GM18505 (cell line): Measurements from ENCODE around the gene TTLL5.
A peak's percentile ranks its signal among the peaks of the same experiment; 100 is the strongest.

ENCODE experiments used
- ATAC-seq: cut with Tn5 transposase; IDR thresholded peaks from one replicate; pipeline ENCODE4 v1.9.1; 2021; ENCODE audit not compliant: unreplicated experiment
- POLR2A ChIP-seq: IDR thresholded peaks from 4 replicates; pipeline ENCODE4 v1.6.1; 2011; ENCODE audit warnings: borderline replicate concordance; ENCODE audit not compliant: insufficient read depth, insufficient read length; ENCODE audit errors: extremely low read depth

The TTLL5 gene

DNA sequence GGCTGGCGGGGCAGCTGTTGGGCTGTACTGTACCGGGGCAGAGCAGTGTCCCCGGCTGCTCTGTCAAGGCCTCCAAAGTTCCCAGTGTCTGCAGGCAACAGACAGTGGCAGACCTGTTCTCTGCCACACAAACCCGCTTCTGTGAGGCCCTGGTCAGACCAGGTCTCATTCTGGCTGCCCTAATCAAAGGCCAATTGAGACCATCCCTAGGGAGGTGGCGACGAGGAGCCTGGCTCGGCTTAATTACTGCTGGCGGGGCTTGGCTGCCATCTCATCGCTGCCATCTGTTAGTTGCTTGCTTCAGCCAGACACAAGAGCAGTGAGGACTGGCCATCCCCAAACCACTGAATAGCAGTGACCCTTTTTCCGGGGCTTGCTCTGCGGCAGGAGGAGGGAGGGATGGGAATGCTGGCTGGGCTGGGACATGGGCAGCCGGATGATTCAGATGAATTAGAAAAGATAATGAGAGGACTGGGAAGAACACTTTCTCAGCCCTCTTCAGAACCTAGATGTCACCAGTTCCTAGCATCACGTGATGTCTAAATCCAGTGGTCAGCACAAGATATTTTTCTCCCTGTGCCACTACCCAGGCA lies 24.9 kb upstream of the TTLL5 start:
- TF ChIP-seq POLR2A, result no peak

DNA sequence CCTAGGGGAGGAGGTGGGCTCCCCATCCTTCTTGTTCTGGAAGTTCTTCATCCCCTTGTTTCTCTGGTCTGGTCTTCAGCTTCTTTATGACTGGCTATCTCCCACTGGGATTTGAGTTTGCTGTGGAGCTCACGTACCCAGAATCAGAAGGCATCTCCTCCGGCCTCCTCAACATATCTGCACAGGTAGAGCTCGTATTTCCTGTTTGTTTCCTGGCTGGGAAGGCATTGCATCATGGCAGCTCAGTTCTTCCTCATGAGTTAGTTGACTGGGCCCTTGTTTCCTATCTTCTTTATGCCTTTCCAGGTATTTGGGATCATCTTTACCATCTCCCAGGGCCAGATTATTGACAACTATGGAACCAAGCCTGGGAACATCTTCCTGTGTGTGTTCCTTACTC lies 20.2 kb upstream of the TTLL5 start:
- ATAC-seq, result no peak
- TF ChIP-seq POLR2A, result no peak

More for the DNA sequence above, 24.9 kb upstream of the TTLL5 start:
- ATAC-seq, result no peak

DNA sequence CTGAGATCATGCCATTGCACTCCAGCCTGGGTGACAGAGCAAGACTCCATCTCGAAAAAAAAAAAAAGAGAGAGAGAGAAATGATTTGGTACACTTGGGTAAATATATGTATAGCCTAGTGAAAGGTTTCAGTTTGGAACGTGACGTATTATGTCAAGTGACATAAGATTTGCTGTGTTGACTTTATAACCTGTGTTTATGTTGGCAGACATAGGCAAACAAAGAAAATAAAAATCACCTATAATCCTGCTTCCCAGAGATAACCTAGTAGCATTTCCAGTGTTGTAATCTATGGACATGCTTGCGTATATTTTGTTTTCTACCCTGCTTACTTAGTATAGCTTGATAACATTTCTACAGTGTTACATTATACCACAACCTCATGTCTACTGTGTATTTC lies 17.1 kb upstream of the TTLL5 start:
- TF ChIP-seq POLR2A, result no peak
- ATAC-seq, result no peak

DNA sequence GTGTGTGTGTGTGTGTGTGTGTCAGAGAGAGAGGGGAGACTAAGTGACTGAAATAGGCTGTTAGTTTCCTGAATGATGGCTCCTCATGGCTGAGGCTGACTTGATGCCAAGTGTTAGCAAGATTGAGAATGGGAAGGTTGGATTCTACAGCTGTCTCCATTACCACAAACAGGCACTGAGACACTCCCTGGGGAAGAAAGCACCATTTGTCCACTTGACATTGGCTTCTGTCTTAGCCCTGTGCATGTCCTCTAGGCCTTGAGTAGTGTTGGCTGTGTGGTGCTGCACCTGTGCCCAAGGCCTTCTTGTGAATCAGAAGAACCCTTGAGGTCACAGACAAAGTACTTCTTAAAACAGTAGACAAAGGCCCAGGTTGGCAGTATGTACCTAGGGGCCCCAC lies 16.0 kb upstream of the TTLL5 start:
- no peak for TF ChIP-seq POLR2A
- ATAC-seq, result no peak

DNA sequence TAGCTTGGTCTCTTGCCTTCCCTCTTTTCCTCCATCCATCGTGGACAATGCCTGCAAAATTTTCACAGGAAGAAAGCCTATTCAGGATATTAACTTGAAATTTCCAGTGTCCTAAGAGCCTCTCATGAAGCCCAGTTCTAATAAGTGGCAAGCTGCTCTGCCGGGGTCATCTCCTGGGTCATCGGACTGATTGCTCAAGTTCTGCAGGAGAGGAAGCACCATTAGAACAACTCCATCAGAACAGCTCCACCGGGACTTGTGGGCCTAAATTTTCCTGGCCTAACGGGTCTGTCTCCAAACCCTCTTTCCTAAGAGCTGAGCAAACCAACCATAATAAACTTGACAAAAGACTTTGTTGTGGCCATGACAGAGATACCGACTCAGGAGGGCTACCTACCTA lies 14.3 kb upstream of the TTLL5 start:
- TF ChIP-seq POLR2A, result no peak
- no peak for ATAC-seq

DNA sequence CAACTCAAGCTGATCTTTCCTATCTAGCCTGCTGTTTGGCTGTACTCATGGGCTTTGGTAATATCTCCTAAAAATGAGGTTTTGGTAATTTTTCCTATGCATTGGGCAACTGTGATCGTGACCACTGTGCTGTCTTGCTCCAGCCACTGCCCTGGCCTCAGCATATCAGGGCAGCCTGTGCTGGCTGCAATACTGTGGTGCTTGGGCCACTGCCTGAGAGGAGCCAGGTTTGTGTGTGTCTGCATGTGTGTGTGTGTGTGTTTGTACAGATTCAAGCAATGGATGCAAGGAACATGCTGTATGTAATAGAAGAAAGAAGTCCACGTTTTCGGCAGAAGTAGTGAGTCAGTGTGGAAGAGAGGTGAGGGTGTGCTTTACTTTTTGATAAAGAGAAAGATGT lies 13.4 kb upstream of the TTLL5 start:
- no peak for ATAC-seq

DNA sequence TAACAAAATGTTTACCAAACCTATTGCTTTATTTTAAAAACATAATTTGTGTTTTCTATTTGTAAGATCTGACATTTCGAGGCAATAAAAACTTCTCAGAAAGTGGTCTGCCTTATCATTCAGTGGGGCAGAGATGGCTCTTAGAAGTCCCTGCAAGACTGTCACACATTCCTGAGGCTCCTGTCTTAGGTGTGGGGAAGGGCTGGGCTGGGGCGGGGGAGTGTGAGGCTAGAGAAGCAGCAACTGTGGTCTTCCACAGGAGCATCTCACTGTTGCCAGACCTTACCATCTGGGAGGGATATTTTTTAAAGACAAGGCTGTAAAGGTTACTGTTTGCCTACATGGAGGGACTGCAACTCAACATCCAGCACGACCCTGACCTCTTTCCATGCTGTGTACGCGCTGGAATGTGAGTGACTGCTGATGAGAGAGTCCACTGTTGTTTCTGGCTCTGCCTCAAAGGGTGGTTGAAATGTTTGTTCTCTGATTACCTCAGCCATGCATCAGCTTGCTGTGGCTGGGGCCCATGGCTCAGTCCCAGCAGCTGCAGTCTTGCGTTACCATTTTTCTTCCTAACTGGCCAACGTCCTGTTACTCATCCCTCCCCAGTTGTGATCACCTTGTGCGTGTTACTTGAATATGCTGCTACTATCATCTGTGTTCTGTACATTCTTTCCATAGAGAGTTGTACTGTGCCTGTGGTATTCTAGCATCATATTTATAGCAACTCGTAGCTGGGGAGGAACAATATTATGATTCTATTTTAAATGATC lies 12.8 kb upstream of the TTLL5 start:
- no peak for TF ChIP-seq POLR2A
- ATAC-seq, result no peak

More for the DNA sequence above, 13.4 kb upstream of the TTLL5 start:
- no peak for TF ChIP-seq POLR2A

DNA sequence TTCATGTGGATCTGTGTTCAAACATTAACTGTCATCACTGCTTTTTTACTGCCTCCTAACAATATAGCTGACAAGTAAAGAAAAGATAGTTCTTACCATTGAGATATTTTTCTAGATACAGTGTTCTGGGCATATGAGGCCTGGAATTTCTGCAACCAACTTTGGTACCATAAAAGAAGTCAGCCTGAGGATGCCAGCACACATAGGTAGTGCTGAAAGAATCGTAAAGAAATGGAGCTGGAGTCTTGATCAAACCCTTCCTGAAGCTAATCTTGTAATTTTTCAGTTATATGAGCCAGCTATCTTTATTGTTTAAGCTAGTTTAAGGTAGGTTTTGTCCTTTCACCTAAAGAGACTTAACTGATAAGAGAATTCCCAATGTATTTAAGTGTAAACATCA lies 11.7 kb upstream of the TTLL5 start:
- no peak for ATAC-seq

DNA sequence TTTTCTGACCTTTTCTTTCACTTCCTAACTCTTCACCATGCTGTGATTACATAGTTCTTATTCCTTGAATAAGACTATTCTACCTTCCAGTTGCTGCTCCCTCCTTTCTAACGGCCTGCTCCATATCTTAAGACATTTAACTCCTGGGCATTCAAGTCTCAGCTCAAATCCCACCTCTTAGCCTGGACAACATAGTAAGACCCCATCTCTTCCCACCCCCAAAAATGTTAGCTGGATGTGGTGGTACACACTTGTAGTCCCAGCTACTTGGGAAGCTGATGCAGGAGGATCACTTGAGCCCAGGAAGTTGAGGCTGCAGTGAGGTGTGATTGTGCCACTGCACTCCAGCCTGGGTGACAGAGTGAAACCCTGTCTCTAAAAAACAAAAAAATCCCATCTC lies 11.3 kb upstream of the TTLL5 start:
- no peak for TF ChIP-seq POLR2A
- ATAC-seq, result no peak

More for the DNA sequence above, 11.7 kb upstream of the TTLL5 start:
- TF ChIP-seq POLR2A, result no peak

DNA sequence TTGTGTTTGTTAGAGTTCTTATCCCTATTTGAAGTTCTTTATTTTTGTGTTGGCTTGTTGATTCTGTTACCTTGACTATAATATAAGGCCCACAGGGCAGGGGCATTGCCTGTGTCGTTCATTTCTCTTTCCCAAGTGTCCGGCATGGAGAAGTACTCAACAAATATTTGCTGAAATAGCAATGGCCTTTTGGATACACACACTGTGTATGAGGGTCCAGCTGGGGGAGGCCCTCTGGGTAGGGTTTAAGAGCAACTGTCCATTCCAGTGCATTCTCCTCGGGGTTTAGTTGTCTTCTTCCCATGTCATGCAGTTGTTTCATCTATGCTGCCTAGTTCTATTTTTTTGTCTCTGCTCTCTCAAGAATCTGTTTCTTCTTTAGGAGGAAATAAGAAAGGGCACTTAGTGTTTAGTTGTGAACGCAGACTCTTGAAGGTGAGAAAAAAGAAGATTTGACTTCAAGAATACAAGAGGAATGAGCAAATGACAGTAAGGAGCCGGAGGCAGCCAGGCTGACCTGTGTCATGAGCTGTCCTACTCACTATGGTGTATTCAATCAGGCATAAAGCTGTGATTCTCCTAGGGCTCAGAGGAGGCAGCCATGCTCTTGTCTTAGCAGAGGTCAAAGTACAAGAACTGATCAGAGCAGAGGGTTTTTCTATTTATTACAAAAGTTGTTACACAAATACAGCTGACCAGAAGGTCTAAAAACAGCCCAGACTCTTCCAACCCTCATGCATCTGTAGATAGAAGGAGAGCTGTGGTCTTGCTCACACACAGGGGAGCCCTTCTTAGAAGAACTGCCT lies 10.6 kb upstream of the TTLL5 start:
- no peak for ATAC-seq
- no peak for TF ChIP-seq POLR2A

DNA sequence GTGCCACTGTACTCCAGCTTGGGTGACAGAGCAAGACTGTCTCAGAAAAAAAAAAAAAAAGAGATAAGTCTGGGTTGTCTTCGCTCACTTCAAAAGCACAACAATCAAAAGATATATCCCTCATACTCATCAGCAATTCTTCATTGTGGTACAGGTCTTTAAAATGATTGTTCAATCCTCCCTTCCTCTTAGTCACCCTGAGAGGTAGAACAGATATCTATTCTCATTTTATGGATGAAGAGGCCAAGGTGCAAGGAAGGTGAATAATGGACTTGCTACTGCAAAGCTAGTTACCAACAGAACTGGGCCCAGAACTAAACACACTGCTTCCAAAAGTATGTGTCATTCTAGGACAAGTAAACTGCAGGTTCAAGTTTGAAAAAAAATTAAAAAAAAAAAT lies 7.5 kb upstream of the TTLL5 start:
- ATAC-seq, result no peak
- TF ChIP-seq POLR2A, result no peak

DNA sequence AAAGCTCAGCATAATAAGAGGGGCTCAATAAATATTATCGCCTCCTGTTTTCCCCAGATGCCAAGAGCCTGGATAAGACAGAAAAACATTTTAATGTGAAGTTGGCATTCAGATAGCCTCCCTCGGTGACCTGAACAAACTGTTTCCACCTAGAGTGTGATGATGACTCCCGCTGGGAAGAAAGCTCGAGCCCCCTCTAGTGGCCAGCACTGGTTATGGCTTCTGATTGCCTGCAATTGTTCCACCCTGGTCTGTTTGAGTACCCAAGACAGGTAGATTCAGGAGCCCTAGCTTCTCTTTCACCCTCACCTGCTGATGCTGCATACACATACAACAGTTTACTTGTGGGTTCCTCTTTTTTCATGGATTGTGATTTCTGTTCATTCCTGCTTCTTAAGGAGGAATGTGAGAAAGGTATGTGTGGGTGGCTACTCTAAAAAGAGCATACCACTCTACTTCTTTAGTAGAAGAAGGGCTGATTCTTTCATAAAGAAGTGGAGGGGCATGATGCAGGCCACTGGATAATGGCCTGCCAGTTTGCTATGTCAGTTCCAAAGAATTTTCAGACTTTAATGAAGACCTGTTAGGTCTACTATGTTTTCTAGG lies 6.8 kb upstream of the TTLL5 start:
- no peak for TF ChIP-seq POLR2A
- ATAC-seq, result peak; percentile 61

DNA sequence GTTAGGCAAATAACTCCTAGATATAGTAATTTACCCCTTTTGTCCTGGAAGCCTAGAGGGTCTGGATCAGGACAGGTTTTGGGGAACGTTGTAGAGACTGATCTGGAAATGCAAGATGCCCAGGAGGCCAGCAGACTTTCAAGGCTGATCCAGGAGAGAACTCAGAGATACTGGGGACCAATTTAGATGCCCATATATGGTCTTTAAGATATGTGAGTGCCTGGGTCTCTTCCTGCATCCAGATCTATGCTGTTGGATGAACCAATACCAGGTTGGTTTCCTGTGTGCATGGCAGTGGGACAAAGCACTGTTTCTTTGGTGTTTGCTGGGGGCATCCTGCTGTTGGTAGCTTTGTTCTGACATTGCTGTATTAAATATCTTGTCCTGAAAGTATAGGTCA lies 5.8 kb upstream of the TTLL5 start:
- TF ChIP-seq POLR2A, result no peak
- no peak for ATAC-seq
